HepG2 (cell line): Measurements from ENCODE around the gene TOMM40L. TPM values are rescaled to one million over a fixed set of nuclear protein-coding genes. Genes with fewer than 3 reads are reported as not detected.

Experiments used
- DMAP1 ChIP-seq: IDR thresholded peaks from 2 replicates; pipeline ENCODE4 v1.6.1; 2016
- ETV5 ChIP-seq: IDR thresholded peaks from 2 replicates; pipeline ENCODE4 v1.6.1; 2018; ENCODE audit warnings: missing biosample characterization, missing genetic modification reagents, inconsistent platforms, borderline replicate concordance
- FLYWCH1 ChIP-seq: sonication (generic); formaldehyde crosslinking; IDR thresholded peaks from 2 replicates; pipeline ENCODE4 v1.8.1; 2023; ENCODE audit warnings: mild to moderate bottlenecking, missing genetic modification reagents
- FOSL2 ChIP-seq: sonication (generic); formaldehyde crosslinking; IDR thresholded peaks from 2 replicates; pipeline ENCODE4 v1.4.0; 2020; ENCODE audit warnings: missing genetic modification reagents
- GFI1 ChIP-seq: sonication (generic); formaldehyde crosslinking; IDR thresholded peaks from 2 replicates; pipeline ENCODE4 v1.5.0; 2020; ENCODE audit warnings: missing genetic modification reagents, mild to moderate bottlenecking, borderline replicate concordance
- HDAC1 ChIP-seq: sonication (generic); formaldehyde crosslinking; IDR thresholded peaks from 2 replicates; pipeline ENCODE4 v1.5.1; 2020; ENCODE audit warnings: mild to moderate bottlenecking, missing genetic modification reagents
- KAT7 ChIP-seq: IDR thresholded peaks from 2 replicates; pipeline ENCODE4 v1.6.1; 2018; ENCODE audit warnings: borderline replicate concordance, missing compliant biosample characterization
- KLF12 ChIP-seq: sonication (generic); formaldehyde crosslinking; IDR thresholded peaks from 2 replicates; pipeline ENCODE4 v1.4.0; 2020; ENCODE audit warnings: missing genetic modification reagents, borderline replicate concordance
- MED1 ChIP-seq: sonication (generic); formaldehyde crosslinking; IDR thresholded peaks from 2 replicates; pipeline ENCODE4 v1.4.0; 2020; ENCODE audit warnings: missing genetic modification reagents
- MYNN ChIP-seq: sonication (generic); formaldehyde crosslinking; IDR thresholded peaks from 2 replicates; pipeline ENCODE4 v1.4.0; 2020; ENCODE audit warnings: mild to moderate bottlenecking, low read depth, missing genetic modification reagents
- NCOA1 ChIP-seq: sonication (generic); formaldehyde crosslinking; IDR thresholded peaks from 2 replicates; pipeline ENCODE4 v1.9.0; 2021; ENCODE audit warnings: missing genetic modification reagents
- REPIN1 ChIP-seq: sonication (generic); formaldehyde crosslinking; IDR thresholded peaks from 2 replicates; pipeline ENCODE4 v1.8.0; 2022; ENCODE audit warnings: missing genetic modification reagents, low read depth, mild to moderate bottlenecking, borderline replicate concordance
- RXRA ChIP-seq: sonication (generic); formaldehyde crosslinking; IDR thresholded peaks from 2 replicates; pipeline ENCODE4 v1.5.1; 2020; ENCODE audit warnings: missing genetic modification reagents
- YEATS4 ChIP-seq: sonication (generic); formaldehyde crosslinking; IDR thresholded peaks from 2 replicates; pipeline ENCODE4 v1.4.0; 2020; ENCODE audit warnings: missing genetic modification reagents, borderline replicate concordance
- ZBTB20 ChIP-seq: sonication (generic); formaldehyde crosslinking; IDR thresholded peaks from 2 replicates; pipeline ENCODE4 v1.8.1; 2023; ENCODE audit warnings: missing genetic modification reagents, low read depth, mild to moderate bottlenecking, borderline replicate concordance
- ZFX ChIP-seq: sonication (generic); formaldehyde crosslinking; IDR thresholded peaks from 2 replicates; pipeline ENCODE4 v1.4.0; 2020; ENCODE audit warnings: mild to moderate bottlenecking, low read depth, missing genetic modification reagents, moderate library complexity
- ZNF205 ChIP-seq: IDR thresholded peaks from 2 replicates; pipeline ENCODE4 v1.6.1; 2018; ENCODE audit warnings: missing biosample characterization, missing genetic modification reagents
- ZNF282 ChIP-seq: fragments of 450-650 bp; IDR thresholded peaks from 2 replicates; pipeline ENCODE4 v1.6.1; 2018; ENCODE audit not compliant: partially characterized antibody
- ZNF543 ChIP-seq: sonication (generic); formaldehyde crosslinking; IDR thresholded peaks from 2 replicates; pipeline ENCODE4 v1.4.0; 2020; ENCODE audit warnings: mild to moderate bottlenecking, missing genetic modification reagents
- ZNF572 ChIP-seq: sonication (generic); formaldehyde crosslinking; IDR thresholded peaks from 2 replicates; pipeline ENCODE4 v1.5.1; 2020; ENCODE audit warnings: mild to moderate bottlenecking, missing genetic modification reagents
- polyA plus RNA-seq, 8 experiments: library from polyadenylated mRNA; depleted of rRNA in 3 of 8; stranded (reverse) in 7 of 8; unstranded in 1 of 8; fragments of >200 nt; fragmentation: Illumina TruSeq in 4 of 8; extraction: Trizol in 4 of 8; gene quantifications; 2 replicates each; pipeline versions ENCODE4 v1.2.1 to v1.2.3, GENCODE V29; 2011 to 2016; ENCODE audit warnings: low read depth in 4 of 8, missing spikeins in 1 of 8, mixed read lengths in 1 of 8; ENCODE audit not compliant: insufficient read depth in 1 of 8
- total RNA-seq, 5 experiments: library from RNA; depleted of rRNA; stranded (reverse); fragments of >200 nt; fragmentation: Illumina TruSeq; extraction: Trizol; gene quantifications; 2 replicates each; pipeline ENCODE4 v1.2.3, GENCODE V29; 2016; ENCODE audit warnings: low read depth in 1 of 5
- TF ChIP-seq, protein P1 (sequence below): IDR thresholded peaks from 2 replicates; pipeline ENCODE4 v1.6.1; 2016
- TF ChIP-seq, protein P2 (sequence below): sonication (generic); formaldehyde crosslinking; IDR thresholded peaks from 2 replicates; pipeline ENCODE4 v1.4.0; 2020; ENCODE audit warnings: missing genetic modification reagents
- TF ChIP-seq, protein P3 (sequence below): sonication (generic); formaldehyde crosslinking; IDR thresholded peaks from 2 replicates; pipeline ENCODE4 v1.4.0; 2020; ENCODE audit warnings: missing genetic modification reagents
- TF ChIP-seq, protein P4 (sequence below): sonication (generic); formaldehyde crosslinking; IDR thresholded peaks from 2 replicates; pipeline ENCODE4 v1.4.0; 2020; ENCODE audit warnings: missing genetic modification reagents

Gene TOMM40L
- total and polyA plus RNA-seq, 2 of the 13 experiments (the other 11 are each of a cell fraction or from before 2014, with no cell fraction given), result 14.1 to 26.2 TPM

DNA sequence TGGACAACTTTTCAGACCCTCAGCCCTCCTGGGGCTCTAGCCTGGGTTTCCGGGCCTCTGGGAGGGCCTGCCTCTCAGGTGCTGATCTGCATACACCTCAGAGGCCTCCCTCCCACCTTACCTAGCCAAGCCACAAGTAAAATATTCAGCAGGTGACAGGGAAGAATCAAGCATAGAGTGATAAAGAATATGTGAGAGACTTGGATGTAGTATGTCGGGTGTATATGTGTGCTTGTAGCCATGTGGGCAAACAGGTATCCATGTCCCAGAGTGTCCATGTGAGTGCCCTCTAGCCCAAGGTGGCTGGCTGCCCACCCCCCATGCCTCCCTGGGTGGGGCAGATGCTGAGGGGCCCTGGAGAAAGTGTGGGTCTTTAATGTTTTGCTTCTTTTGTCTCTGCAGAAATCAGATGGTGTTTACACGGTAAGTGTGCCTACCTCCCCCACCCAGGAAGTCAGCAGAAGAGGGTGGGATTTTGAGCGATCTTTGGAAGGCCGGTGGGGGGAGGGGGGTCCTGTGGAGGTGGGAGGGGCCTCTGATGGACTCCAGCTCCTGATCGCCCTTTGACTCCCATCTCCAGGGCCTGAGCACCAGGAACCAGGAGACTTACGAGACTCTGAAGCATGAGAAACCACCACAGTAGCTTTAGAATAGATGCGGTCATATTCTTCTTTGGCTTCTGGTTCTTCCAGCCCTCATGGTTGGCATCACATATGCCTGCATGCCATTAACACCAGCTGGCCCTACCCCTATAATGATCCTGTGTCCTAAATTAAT is 7.4 kb upstream of the TOMM40L start (continued):
- TF ChIP-seq DMAP1 (CRISPR knock-in tag) (peak; percentile 88), KLF12 (peak; percentile 40; the same call in 1 of the 2 replicates), HDAC1 (peak; percentile 77), GFI1 (CRISPR knock-in tag) (peak; percentile 95), FOSL2 (CRISPR knock-in tag) (peak; percentile 60), FLYWCH1 (CRISPR knock-in tag) (0 out of 2 replicates have a peak, but pooled peaks have one; percentile 4), ZBTB20 (CRISPR knock-in tag) (no peak; the same call in 1 of the 2 replicates), ZNF543 (CRISPR knock-in tag) (no peak), ZFX (CRISPR knock-in tag) (peak; percentile 18; the same call in 1 of the 2 replicates), ETV5 (CRISPR knock-in tag) (peak; percentile 96), YEATS4 (CRISPR knock-in tag) (no peak), ZNF205 (peak; percentile 12; the same call in 1 of the 2 replicates), KAT7 (CRISPR knock-in tag) (peak; percentile 35; the same call in 1 of the 2 replicates), REPIN1 (CRISPR knock-in tag) (peak; percentile 71; the same call in 1 of the 2 replicates), RXRA (CRISPR knock-in tag) (peak; percentile 72), MYNN (no peak), ZNF282 (no peak), NCOA1 (peak; percentile 75; the same call in 1 of the 2 replicates), ZNF572 (CRISPR knock-in tag) (no peak), MED1 (CRISPR knock-in tag) (peak; percentile 89)
- TF ChIP-seq, protein P1, sequence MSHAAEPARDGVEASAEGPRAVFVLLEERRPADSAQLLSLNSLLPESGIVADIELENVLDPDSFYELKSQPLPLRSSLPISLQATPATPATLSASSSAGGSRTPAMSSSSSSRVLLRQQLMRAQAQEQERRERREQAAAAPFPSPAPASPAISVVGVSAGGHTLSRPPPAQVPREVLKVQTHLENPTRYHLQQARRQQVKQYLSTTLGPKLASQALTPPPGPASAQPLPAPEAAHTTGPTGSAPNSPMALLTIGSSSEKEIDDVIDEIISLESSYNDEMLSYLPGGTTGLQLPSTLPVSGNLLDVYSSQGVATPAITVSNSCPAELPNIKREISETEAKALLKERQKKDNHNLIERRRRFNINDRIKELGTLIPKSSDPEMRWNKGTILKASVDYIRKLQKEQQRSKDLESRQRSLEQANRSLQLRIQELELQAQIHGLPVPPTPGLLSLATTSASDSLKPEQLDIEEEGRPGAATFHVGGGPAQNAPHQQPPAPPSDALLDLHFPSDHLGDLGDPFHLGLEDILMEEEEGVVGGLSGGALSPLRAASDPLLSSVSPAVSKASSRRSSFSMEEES (CRISPR knock-in tag), result peak; percentile 91
- TF ChIP-seq, protein P2, sequence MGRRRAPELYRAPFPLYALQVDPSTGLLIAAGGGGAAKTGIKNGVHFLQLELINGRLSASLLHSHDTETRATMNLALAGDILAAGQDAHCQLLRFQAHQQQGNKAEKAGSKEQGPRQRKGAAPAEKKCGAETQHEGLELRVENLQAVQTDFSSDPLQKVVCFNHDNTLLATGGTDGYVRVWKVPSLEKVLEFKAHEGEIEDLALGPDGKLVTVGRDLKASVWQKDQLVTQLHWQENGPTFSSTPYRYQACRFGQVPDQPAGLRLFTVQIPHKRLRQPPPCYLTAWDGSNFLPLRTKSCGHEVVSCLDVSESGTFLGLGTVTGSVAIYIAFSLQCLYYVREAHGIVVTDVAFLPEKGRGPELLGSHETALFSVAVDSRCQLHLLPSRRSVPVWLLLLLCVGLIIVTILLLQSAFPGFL, result no peak
- TF ChIP-seq, protein P3, sequence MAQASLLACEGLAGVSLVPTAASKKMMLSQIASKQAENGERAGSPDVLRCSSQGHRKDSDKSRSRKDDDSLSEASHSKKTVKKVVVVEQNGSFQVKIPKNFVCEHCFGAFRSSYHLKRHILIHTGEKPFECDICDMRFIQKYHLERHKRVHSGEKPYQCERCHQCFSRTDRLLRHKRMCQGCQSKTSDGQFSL, result peak; percentile 67; the same call in 1 of the 2 replicates
- TF ChIP-seq, protein P4, sequence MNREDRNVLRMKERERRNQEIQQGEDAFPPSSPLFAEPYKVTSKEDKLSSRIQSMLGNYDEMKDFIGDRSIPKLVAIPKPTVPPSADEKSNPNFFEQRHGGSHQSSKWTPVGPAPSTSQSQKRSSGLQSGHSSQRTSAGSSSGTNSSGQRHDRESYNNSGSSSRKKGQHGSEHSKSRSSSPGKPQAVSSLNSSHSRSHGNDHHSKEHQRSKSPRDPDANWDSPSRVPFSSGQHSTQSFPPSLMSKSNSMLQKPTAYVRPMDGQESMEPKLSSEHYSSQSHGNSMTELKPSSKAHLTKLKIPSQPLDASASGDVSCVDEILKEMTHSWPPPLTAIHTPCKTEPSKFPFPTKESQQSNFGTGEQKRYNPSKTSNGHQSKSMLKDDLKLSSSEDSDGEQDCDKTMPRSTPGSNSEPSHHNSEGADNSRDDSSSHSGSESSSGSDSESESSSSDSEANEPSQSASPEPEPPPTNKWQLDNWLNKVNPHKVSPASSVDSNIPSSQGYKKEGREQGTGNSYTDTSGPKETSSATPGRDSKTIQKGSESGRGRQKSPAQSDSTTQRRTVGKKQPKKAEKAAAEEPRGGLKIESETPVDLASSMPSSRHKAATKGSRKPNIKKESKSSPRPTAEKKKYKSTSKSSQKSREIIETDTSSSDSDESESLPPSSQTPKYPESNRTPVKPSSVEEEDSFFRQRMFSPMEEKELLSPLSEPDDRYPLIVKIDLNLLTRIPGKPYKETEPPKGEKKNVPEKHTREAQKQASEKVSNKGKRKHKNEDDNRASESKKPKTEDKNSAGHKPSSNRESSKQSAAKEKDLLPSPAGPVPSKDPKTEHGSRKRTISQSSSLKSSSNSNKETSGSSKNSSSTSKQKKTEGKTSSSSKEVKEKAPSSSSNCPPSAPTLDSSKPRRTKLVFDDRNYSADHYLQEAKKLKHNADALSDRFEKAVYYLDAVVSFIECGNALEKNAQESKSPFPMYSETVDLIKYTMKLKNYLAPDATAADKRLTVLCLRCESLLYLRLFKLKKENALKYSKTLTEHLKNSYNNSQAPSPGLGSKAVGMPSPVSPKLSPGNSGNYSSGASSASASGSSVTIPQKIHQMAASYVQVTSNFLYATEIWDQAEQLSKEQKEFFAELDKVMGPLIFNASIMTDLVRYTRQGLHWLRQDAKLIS (CRISPR knock-in tag), result peak; percentile 5; the same call in 1 of the 2 replicates
